T-helper 1 cell (primary cell): ENCODE data around the gene SLC25A5.
"Not testable (repeated sequence)": the region's sequence is repeated elsewhere in the genome, so short reads cannot be mapped to it uniquely, and the experiment has no call there.

Experiments used
- DNase-seq, 5 donors: peaks; one replicate each; pipeline ENCODE4 v3.0.0-alpha.2; 2012 to 2020
- total RNA-seq, 4 donors: gene quantifications; one replicate each; lab custom pipeline; 2026; lab: John Stamatoyannopoulos, UW

SLC25A5 gene
- 94.0 to 141 (median 113) reads per million in 4 donors for total RNA-seq

DNA sequence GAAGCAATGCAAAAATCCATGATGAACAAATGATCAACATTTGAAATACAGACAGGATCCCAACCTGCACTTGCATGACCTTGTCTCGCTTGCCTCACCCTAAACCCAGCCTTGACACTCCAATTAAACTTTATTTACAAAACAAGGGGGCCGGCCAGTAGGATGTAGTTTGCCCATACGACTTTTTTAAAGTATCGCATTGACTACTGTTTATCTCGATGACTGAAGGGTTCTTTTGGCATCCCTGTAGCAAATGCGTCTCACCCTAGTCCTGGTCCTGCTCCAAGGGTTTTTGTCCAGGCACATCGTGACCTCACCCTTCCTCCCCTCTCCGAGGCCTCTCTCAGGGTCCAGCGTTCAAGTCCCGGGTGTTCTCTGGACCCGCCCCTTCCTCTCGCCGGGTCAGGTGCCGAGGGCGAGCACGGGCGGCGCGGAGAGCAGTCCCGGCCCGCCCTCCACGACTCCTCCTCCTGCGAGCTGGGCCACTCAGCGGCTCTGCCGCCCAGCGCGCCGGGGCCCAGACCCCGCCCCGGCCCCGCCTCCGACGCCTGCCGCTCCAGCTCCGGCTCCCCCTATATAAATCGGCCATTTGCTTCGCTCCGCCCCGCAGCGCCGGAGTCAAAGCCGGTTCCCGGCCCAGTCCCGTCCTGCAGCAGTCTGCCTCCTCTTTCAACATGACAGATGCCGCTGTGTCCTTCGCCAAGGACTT, at the start of gene SLC25A5:
SLC25A5 (plus strand) TSS at position 603 of the 709 bp plus-strand sequence; CDS start at position 675, 72 bp downstream.
- DNase-seq = peak; percentile 67 to 88 (median 74)

DNA sequence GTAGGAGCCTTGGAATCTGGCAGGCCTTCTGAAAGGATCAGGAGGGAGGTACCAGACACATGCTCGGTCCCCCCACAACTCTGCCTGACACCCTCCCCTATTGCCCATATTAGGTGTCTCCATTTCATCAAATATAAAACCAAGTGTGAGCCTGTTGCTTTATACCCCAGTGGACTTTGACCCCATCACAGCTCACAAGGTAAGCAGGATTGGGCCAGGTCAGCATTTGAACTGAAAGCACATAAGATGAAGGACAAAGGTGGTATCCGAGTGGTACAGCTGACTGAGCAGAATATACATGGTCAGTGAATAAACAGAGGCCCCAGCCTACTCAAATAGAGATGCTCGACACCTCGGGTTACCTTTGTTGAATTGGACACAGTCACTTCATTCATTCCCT, 49.1 kb upstream of the SLC25A5 start:
- no peak for DNase-seq

DNA sequence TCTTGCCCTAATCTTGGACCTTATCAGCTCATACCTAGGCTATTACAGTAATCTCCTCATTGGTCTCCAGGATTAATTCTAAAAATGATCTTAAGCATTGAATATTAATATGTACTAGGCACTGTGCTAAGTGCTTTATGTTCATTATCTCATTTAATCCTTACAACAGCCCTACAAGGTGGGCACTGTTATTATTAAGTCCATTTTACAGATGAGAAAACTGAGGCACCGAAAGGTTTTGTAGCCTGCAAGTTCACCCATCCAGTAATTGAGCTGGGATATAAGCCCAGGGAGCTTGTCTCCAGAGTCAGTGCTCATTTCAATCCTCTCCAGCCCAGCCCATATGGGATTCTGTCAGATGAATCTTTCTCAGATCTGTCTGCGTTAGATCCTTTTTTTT, 48.3 kb upstream of the SLC25A5 start:
- DNase-seq = no peak

- no peak for DNase-seq
Measured at GRCh38 chrX:119421016-119421705, 47.1 kb upstream of the SLC25A5 start.

GRCh38 chrX:119423631-119424030, 44.6 kb upstream of the SLC25A5 start:
- DNase-seq = no peak

- no peak for DNase-seq
Measured at GRCh38 chrX:119424999-119425398, 43.2 kb upstream of the SLC25A5 start.

DNA sequence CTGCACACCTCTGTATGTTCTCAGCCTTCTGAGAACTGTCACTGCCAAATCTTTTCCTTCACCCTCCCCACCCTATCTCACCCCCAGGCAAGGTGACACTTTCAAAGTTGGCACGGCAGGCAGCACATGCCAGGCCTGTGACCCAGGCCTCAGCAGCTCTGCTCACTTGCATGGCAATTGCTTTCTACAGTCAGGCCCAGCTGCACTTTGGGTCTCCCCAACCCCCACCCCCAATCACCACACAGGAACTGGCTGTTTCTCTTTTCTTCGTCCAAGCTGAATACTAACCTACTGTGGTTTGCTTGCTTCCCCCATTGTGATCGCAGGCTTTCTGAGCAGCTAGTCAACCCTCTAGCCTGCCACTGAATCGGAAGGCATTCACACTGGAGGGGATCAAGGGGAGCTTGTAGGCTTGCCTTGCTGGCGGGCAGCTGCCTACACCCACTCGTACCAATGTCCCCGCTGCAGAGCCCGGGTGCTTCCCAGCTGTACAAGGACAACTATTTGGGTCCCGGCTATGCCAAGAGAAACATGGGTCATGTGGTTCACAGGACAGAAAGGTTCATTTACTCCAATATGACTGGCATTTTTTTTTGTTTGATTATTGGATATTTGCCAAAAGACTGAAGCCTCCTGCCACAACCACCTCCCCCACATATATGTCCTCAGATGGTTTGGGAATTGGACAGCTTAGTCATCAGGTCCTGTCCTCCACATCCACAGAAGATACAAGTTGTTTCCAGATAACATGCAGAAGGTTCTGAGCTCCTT, 41.0 kb upstream of the SLC25A5 start:
- DNase-seq = no peak

DNA sequence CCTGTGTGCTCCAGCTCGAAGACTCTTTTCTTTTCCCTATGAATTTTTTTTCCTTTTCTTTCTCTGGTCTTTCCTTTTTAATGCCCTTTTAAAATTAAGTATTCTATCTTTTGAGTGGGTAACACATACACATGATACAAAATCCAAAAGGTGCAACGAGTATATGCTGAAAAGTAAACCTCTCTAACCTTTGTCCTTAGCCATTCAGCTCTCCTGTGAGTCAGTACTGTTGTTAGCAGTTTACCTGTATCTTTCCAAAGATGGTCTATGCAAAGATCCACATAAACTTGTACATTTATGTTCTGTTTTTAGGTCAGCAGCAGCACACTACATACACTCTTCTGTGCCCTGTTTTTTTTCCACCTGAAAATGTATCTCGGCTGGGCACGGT, 40.5 kb upstream of the SLC25A5 start:
- no peak for DNase-seq

DNA sequence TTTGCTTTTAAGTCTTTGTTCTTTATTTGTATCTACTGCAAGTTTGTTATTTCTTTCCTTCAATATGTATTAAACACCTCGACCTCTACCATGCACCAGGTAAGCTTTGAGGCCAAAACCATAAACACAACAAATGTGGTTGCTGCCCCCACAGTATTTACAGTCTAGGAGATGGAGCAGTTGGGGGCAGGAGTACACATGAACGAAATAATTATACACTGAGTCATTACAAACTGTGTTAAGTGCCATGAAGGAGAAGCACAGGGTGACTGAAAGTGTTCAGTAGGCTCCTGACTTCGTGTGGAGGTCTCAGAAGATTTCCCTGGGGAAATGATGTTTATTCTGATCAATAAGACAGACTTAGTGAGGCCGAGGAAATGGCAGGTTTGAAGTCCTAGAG, 38.8 kb upstream of the SLC25A5 start:
- DNase-seq = no peak

DNA sequence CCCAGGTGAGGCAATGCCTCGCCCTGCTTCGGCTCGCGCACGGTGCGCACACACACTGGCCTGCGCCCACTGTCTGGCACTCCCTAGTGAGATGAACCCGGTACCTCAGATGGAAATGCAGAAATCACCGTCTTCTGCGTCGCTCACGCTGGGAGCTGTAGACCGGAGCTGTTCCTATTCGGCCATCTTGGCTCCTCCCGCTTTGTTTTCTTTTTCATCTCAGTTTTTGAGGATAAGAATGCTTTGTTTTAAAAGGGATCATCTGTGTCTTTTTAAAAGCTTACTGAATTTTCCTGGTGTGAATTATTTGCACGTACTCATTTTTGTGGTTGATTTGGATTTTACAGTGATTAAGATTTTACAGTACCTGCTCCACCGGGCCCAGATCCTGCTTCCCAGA, 26.9 kb upstream of the SLC25A5 start:
- DNase-seq = not testable (repeated sequence)

- no peak for DNase-seq
Measured at GRCh38 chrX:119442286-119442685, 26.0 kb upstream of the SLC25A5 start.

GRCh38 chrX:119453202-119453601, 15.0 kb upstream of the SLC25A5 start:
- DNase-seq = no peak

DNA sequence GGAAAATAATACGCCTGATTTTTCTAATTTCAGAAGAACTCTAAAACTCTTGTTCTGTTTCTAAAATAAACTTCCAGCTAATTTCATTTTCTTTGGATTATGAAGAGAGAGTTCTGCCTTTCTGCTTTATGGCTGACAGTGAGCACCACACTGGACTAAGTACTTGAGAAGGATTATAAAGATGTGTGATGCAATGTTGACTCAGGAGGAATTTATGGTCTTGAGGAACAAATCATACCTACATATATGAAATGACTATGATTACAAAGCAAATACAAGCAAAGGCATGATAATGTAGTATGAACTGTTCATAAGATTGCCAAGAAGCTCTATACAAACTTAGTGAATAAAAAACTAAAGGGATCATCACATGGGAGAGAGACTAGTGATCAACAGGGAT, 13.0 kb upstream of the SLC25A5 start:
- no peak for DNase-seq

GRCh38 chrX:119459181-119459580, 9.1 kb upstream of the SLC25A5 start:
- DNase-seq = no peak

GRCh38 chrX:119465555-119465954, 2.7 kb upstream of the SLC25A5 start:
- DNase-seq = no peak

- DNase-seq = no peak
Measured at GRCh38 chrX:119466970-119467369, 1.3 kb upstream of the SLC25A5 start.

- no peak for DNase-seq
Measured at GRCh38 chrX:119467433-119467832, 811 bp upstream of the SLC25A5 start.

- peak; percentile 73 to 88 (median 83) for DNase-seq
Measured at GRCh38 chrX:119468551-119469312, 488 bp downstream of the SLC25A5 start.

- DNase-seq = no peak
Measured at GRCh38 chrX:119469313-119469635, 1.0 kb downstream of the SLC25A5 start.

DNA sequence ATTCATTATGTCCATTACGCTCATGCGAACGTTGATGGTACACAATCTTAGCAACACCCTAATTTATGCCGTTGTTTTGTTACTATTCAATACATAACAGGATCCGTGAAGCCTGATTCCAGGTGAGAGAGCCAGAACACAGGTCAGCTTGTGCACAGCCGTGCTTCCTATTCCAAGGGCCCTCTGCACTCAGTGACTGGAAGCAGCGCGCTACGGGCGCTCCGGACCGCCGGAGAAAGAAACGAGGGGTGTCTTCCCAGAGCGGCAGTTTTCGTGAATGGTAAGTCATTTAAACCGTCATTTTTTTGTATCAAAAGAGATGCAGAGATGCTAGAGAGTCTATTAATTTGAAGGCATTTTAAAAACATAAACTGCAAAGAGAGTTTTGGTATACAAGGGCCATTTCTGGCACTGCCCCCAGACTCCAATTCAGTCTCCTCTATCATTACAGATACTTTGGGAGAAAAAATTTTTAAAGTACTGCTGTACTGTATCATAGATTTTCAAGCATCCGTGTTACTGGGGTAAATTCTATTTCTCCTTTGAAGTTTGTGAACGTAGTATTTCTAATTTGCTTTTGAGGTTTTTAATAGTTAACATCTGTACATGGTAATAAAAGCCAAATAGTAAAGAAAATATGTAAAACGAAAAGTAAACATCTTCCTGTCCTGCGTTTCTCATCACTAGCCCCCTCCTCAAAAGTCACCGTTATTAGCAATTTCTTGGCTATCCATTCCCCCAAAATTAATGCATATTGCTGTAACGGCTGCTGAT, 6.6 kb downstream of the SLC25A5 start:
- DNase-seq = no peak

DNA sequence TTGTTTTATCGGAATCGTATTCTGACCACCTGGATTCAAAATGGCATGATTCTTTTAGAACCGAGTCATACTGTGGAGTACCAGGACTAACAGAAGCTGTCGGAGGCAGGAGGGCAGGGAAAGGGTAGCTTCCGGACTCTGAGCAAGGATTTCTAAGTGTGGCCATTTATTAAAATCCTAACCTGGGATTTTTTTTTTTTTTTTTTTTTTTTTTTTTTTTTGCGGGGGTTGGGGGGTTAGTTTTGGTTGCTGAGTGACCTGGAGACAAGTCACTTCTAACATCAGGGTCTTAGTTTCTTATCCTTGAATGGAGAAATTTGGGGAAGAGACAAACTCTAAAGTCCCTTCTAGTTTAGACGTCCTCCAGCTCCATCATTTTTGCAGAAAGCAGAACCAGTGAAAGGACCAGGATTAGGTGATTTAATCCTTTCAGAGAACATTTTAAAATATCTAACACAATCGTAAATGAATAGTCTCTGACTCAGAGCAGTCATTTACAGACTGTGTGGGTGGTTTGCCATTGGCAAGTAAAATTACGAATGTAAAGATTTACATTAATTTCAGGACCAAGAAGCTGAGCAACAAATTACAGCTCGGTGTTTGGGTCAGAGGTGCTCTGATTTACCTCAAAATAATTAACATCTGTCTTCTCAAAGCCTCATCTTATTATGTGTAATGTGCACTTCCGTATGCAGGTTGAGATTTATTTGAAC, 7.3 kb downstream of the SLC25A5 start:
- no peak for DNase-seq
